Heart left ventricle (tissue), 16 donors: ENCODE results near the gene TMEM232. TPM values are rescaled to one million over a fixed set of nuclear protein-coding genes. Genes with fewer than 3 reads are reported as not detected.
"Not testable (repeated sequence)": the region's sequence is repeated elsewhere in the genome, so short reads cannot be mapped to it uniquely, and the experiment has no call there.

ENCODE experiments used
- ATAC-seq, 4 donors: fragments of 200-7000 bp; cut with Tn5 transposase; one replicate each; pipeline ENCODE4 v1.9.1; 2020 to 2022; ENCODE audit warnings: moderate library complexity in 4 of 4, mild to moderate bottlenecking in 3 of 4, moderate number of reproducible peaks in 1 of 4
- DNase-seq, 5 donors: peaks; one replicate each; pipeline ENCODE4 v3.0.0-alpha.2; 2020
- H3K27ac ChIP-seq, 12 donors: fragments of 200-600 bp; sonication (generic) in 4 of 12; one replicate each; pipeline versions ENCODE4 v1.5.0 to v1.8.0; 2016 to 2022; ENCODE audit warnings: mild to moderate bottlenecking in 2 of 12
- H3K27me3 ChIP-seq, 9 donors: fragments of 200-600 bp; sonication (generic) in 2 of 9; one replicate each; pipeline versions ENCODE4 v1.5.1 to v1.8.0; 2016 to 2022; ENCODE audit warnings: mild to moderate bottlenecking in 3 of 9
- H3K36me3 ChIP-seq, 9 donors: fragments of 200-600 bp; sonication (generic) in 2 of 9; one replicate each; pipeline versions ENCODE4 v1.5.0 to v1.8.0; 2018 to 2022; ENCODE audit warnings: mild to moderate bottlenecking in 2 of 9
- H3K4me1 ChIP-seq, 12 donors: fragments of 200-600 bp; sonication (generic) in 4 of 12; one replicate each; pipeline versions ENCODE4 v1.5.0 to v1.8.0; 2016 to 2022; ENCODE audit warnings: mild to moderate bottlenecking in 3 of 12
- H3K4me3 ChIP-seq, 12 donors: fragments of 200-600 bp; sonication (generic) in 4 of 12; one replicate each; pipeline versions ENCODE4 v1.5.0 to v1.8.0; 2017 to 2022; ENCODE audit warnings: mild to moderate bottlenecking in 9 of 12, moderate library complexity in 4 of 12
- H3K9me3 ChIP-seq, 12 donors: fragments of 200-600 bp; sonication (generic) in 4 of 12; one replicate each; pipeline versions ENCODE4 v1.5.0 to v1.8.0; 2016 to 2022; ENCODE audit warnings: mild to moderate bottlenecking in 1 of 12
- CTCF ChIP-seq, 12 donors: fragments of 200-600 bp; sonication (generic) in 4 of 12; IDR thresholded peaks; one replicate each; pipeline versions ENCODE4 v1.5.0 to v1.8.0; 2018 to 2022; ENCODE audit warnings: antibody characterized with exemption in 12 of 12, mild to moderate bottlenecking in 5 of 12
- POLR2A ChIP-seq, 2 donors: fragments of 450-650 bp; IDR thresholded peaks; one replicate each; pipeline ENCODE4 v1.6.1; 2017; ENCODE audit warnings: antibody characterized with exemption in 2 of 2, mild to moderate bottlenecking in 2 of 2, moderate library complexity in 2 of 2
- WGBS, 4 donors: extraction: QIAGEN DNeasy Blood & Tissue Kit in 2 of 4; methylation state at CpG; one replicate each; pipeline versions ENCODE4 v1.1.5 to v1.1.7; 2013 to 2018; 5-methylcytosine and 5-hydroxymethylcytosine counted together
- intact Hi-C, 10 donors: fragments of 100-400 bp; cut with DNase I; formaldehyde crosslinking; loops; one replicate each; pipeline versions ENCODE4 v1.11.1 to v1.14.2; 2022
- polyA plus RNA-seq, 2 donors: library from polyadenylated mRNA; stranded (reverse); fragments of 200-250 nt; gene quantifications; one replicate each; pipeline ENCODE4 v1.2.3, GENCODE V29; 2013
- total RNA-seq, 9 donors: library from RNA; depleted of rRNA in 2 of 9; stranded (reverse); fragments of >200 nt in 2 of 9; fragmentation: NEBNext Ultra II Directional in 3 of 9; extraction: Animal tissue kit (Norgen Biotek cat#: 25700) in 3 of 9; gene quantifications; one replicate each; pipeline versions ENCODE4 v1.1.0 to v1.2.4, GENCODE V29; 2016 to 2023
- donor health status: ischemic (EF 13 %, LVEDD 7.1; RV severe dilation, severe dysfunction).
- donor health status: healthy with polysubstance abuse.
- donor health status: DM: no; HTN: yes; CAD: no.
- donor health status: DM: no; HTN: no; CAD: no.
- donor health status: ischemic (EF 25% LVEDD 6.9; RV normal size, moderate dysfunction).
- donor health status: ischemic (EF 25% LVEDD 5.7; RV mildly dilated, moderate dysfunction).
- donor health status: healthy.
- donor health status: DM: yes; HTN: yes; CAD: no.
- donor health status: ischemic (EF 35%, LVEDD 5.7; RV mildly dilated, moderate dysfunction).
- donor health status: nonischemic (EF 11% LVEDD 7.7; RV severe dilation, severe dysfunction).
- donor health status: DM: yes; HTN: yes; CAD: no.
- donor health status: PGD.
- donor health status: ischemic (EF 29% LVEDD 5.4; RV normal size, mild dysfunction).
- donor health status: nonischemic (EF 23%, LVEDD 6.1; RV moderate dilation, normal function).

TMEM232 gene
- total and polyA plus RNA-seq, 11 donors = 0.30 to 5.6 (median 2.5) TPM; not detected in 1

- H3K27me3 ChIP-seq = no peaks in the 10 kb centered on the region
- ATAC-seq (no peak), DNase-seq (no peak)
- no peaks in the 10 kb centered on the region for H3K4me1 ChIP-seq
- H3K9me3 ChIP-seq = no peaks in the 10 kb centered on the region
- H3K36me3 ChIP-seq = no peaks in the 10 kb centered on the region
- no peak overlapping the region for H3K27ac ChIP-seq
- intact Hi-C loops = no loop called here
- H3K4me3 ChIP-seq = no peak overlapping the region
- WGBS, 4 donors = 84 to 94% (median 89%) methylated on average over 3 of the region's 3 CpGs
- no peak for TF ChIP-seq CTCF (IDR thresholded peaks at IDR 0.05)
- no peak for TF ChIP-seq POLR2A (IDR thresholded peaks at IDR 0.05)
Observed at GRCh38 chr5:110542949-110543348, 183.5 kb downstream of the TMEM232 start.

GRCh38 chr5:110536120-110537115 is 190.1 kb downstream of the TMEM232 start:
- intact Hi-C loops = no loop called here
- TF ChIP-seq CTCF (IDR thresholded peaks at IDR 0.05) (no peak), POLR2A (IDR thresholded peaks at IDR 0.05) (no peak)
- H3K36me3 ChIP-seq = no peaks in the 10 kb centered on the region
- H3K4me1 ChIP-seq = no peaks in the 10 kb centered on the region
- H3K4me3 ChIP-seq = no peak overlapping the region
- H3K9me3 ChIP-seq = no peaks in the 10 kb centered on the region
- ATAC-seq = no peak
- DNase-seq = no peak
- WGBS, 4 donors = 41 to 47% (median 45%) methylated on average over 6 of the region's 6 CpGs
- H3K27me3 ChIP-seq = no peaks in the 10 kb centered on the region
- H3K27ac ChIP-seq = no peak overlapping the region

GRCh38 chr5:110535146-110535545 is 191.3 kb downstream of the TMEM232 start:
- H3K9me3 ChIP-seq, H3K4me3 ChIP-seq, H3K36me3 ChIP-seq, H3K27me3 ChIP-seq, ATAC-seq, DNase-seq, H3K4me1 ChIP-seq, H3K27ac ChIP-seq, intact Hi-C loops: not testable (repeated sequence)
- 67 to 76% (median 71%) methylated on average over 7 of the region's 7 CpGs for WGBS, 4 donors

GRCh38 chr5:110525762-110526161 is 200.7 kb downstream of the TMEM232 start:
- H3K9me3 ChIP-seq = peaks cover 0 to 15% (median 0%) of the 10 kb centered on the region in 12 donors
- H3K4me1 ChIP-seq = no peaks in the 10 kb centered on the region
- 92 to 100% (median 97%) methylated on average over 1 of the region's 1 CpG for WGBS, 4 donors
- H3K4me3 ChIP-seq = no peak overlapping the region
- H3K27me3 ChIP-seq = no peaks in the 10 kb centered on the region
- H3K27ac ChIP-seq = no peak overlapping the region
- intact Hi-C loops = no loop called here
- no peaks in the 10 kb centered on the region for H3K36me3 ChIP-seq
- TF ChIP-seq POLR2A (IDR thresholded peaks at IDR 0.05) (no peak), CTCF (IDR thresholded peaks at IDR 0.05) (no peak)
- no peak for DNase-seq
- no peak for ATAC-seq
